ENCODE results near the gene EGLN2. TPM values are rescaled to one million over a fixed set of nuclear protein-coding genes. Genes with fewer than 3 reads are reported as not detected.
A peak's percentile ranks its signal among the peaks of the same experiment; 100 is the strongest.

Gene EGLN2
- total RNA-seq, 1 experiment from 2014 or later, result 131 TPM

GRCh38 chr19:40809358-40810086 is 10.5 kb downstream of the EGLN2 start:
- H3K9ac ChIP-seq (ENCODE audit: extremely low read depth, insufficient read length, low read length), result no peak overlapping the region
- peaks cover 12% of the 10 kb centered on the region for H3K23me2 ChIP-seq (ENCODE audit: insufficient read length, low read depth, low read length, poor library complexity, severe bottlenecking)
- peaks cover under 1% of the 10 kb centered on the region for H3K79me1 ChIP-seq (ENCODE audit: insufficient read depth, low read depth, low read length, poor library complexity, severe bottlenecking)
- no peak overlapping the region for H3K23ac ChIP-seq (ENCODE audit: insufficient read length, low read depth, low read length)
- no peak overlapping the region for H4K91ac ChIP-seq (ENCODE audit: insufficient read length, low read depth, low read length)
- no peak overlapping the region for H4K5ac ChIP-seq (ENCODE audit: insufficient read length, low read depth, low read length)
- Mint-ChIP-seq H3K4me3 (peak overlapping the region; percentile 81 to 91; a peak in 4 of 5 replicates), H3K9me3 (no peaks in the 10 kb centered on the region), H3K27ac (peak overlapping the region in 1 of 3 experiments; percentile 84; a peak in 3 of 7 replicates), H3K36me3 (ENCODE audit: insufficient read depth in 1 of 3, low read depth in 3 of 3) (peaks cover 17 to 39% (median 25%) of the 10 kb centered on the region in 3 experiments; a peak in 6 of 7 replicates), H3K4me1 (peaks cover 55 to 63% of the 10 kb centered on the region in 2 experiments), H3K27me3 (ENCODE audit: low read depth) (peaks cover 28% of the 10 kb centered on the region)
- H3K18ac ChIP-seq (ENCODE audit: insufficient read length, low read depth, low read length), result no peak overlapping the region
- no peak overlapping the region for H2BK12ac ChIP-seq (ENCODE audit: insufficient read length, low read depth, low read length)
- H2BK120ac ChIP-seq (ENCODE audit: low read depth, low read length, poor library complexity, severe bottlenecking), result no peak overlapping the region
- no peak overlapping the region for H3K4ac ChIP-seq (ENCODE audit: low read depth, low read length)
- no peak for DNase-seq
- H2BK5ac ChIP-seq (ENCODE audit: insufficient read length, low read length), result no peak overlapping the region
- H3K9me3 ChIP-seq (ENCODE audit: control insufficient read depth, low read depth, low read length), result no peaks in the 10 kb centered on the region
- H3K4me1 ChIP-seq (ENCODE audit: insufficient read depth, low read length), result peaks cover 10% of the 10 kb centered on the region
- H4K8ac ChIP-seq (replicated peaks; ENCODE audit: insufficient read length, low read depth, low read length), result no peak overlapping the region
- no peak overlapping the region for H2BK15ac ChIP-seq (ENCODE audit: low read depth, low read length)
- H2AK5ac ChIP-seq (ENCODE audit: insufficient read length, low read length), result no peak overlapping the region
- TF ChIP-seq, protein P1, sequence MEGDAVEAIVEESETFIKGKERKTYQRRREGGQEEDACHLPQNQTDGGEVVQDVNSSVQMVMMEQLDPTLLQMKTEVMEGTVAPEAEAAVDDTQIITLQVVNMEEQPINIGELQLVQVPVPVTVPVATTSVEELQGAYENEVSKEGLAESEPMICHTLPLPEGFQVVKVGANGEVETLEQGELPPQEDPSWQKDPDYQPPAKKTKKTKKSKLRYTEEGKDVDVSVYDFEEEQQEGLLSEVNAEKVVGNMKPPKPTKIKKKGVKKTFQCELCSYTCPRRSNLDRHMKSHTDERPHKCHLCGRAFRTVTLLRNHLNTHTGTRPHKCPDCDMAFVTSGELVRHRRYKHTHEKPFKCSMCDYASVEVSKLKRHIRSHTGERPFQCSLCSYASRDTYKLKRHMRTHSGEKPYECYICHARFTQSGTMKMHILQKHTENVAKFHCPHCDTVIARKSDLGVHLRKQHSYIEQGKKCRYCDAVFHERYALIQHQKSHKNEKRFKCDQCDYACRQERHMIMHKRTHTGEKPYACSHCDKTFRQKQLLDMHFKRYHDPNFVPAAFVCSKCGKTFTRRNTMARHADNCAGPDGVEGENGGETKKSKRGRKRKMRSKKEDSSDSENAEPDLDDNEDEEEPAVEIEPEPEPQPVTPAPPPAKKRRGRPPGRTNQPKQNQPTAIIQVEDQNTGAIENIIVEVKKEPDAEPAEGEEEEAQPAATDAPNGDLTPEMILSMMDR (conservative IDR thresholded peaks at IDR 0.05), result no peak
- no peak overlapping the region for H3K14ac ChIP-seq (ENCODE audit: insufficient read depth, low read length)
- H2AFZ ChIP-seq (ENCODE audit: low read length), result no peak overlapping the region
- no peak overlapping the region for H3T11ph ChIP-seq (ENCODE audit: low read length)
- WGBS (ENCODE audit: extremely low coverage, insufficient read length, low lambda C conversion rate), result no CpG with 5 or more reads among the region's 39 CpGs
- no peaks in the 10 kb centered on the region; the same call in 1 of the 2 replicates for H3K79me2 ChIP-seq (ENCODE audit: insufficient read depth, low read length)
- H3K56ac ChIP-seq (ENCODE audit: insufficient read length, low read depth, low read length), result no peak overlapping the region
- no peak overlapping the region for H2BK20ac ChIP-seq (ENCODE audit: low read depth, low read length, poor library complexity, severe bottlenecking)
- peak overlapping the region; percentile 49 for H3K4me2 ChIP-seq (ENCODE audit: insufficient read depth, insufficient read length, low read length)
- no peaks in the 10 kb centered on the region for H3K27me3 ChIP-seq (ENCODE audit: insufficient read depth, low read length)
- H4K20me1 ChIP-seq (ENCODE audit: control insufficient read depth, insufficient read depth, insufficient read length), result peaks cover 2% of the 10 kb centered on the region
- no peak overlapping the region for H3K27ac ChIP-seq (ENCODE audit: insufficient read length, low read depth, low read length)
